B cell (primary cell): Measurements from ENCODE around the gene MYMK.

ENCODE experiments used
- CTCF ChIP-seq: fragments of 200-600 bp; IDR thresholded peaks from one replicate; pipeline ENCODE4 v1.8.0; 2022; ENCODE audit warnings: antibody characterized with exemption, mild to moderate bottlenecking
- EZH2 ChIP-seq: IDR thresholded peaks from 2 replicates; pipeline ENCODE4 v1.6.1; 2012; ENCODE audit warnings: borderline replicate concordance, low read depth, mild to moderate bottlenecking, moderate library complexity, low read length; ENCODE audit not compliant: insufficient read depth, poor library complexity, severe bottlenecking

DNA sequence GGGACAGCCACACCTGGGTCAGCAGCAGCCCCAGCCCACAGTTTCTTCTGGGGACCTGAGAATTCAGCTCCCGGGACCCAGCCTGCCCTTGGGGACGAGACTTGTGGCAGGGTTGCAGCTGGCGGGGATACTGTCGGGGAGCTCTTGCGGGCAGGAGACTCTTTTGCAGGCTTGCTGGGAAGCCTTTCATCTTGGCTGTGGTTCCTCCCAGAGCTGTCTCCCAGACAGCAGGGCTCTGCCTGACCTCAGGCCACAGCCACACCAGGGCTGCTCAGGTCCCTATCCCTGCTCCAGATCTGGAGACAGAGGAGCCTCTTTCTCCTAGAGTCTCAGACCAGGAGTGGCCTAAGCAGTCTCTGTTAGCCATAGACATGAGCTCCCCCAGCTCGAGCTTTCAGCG is 4.7 kb upstream of the MYMK start:
- no peak for TF ChIP-seq CTCF
- no peak for TF ChIP-seq EZH2
